Right renal cortex interstitium (tissue), 3 donors: ENCODE measurements around the gene EMD. TPM values are rescaled to one million over a fixed set of nuclear protein-coding genes. Genes with fewer than 3 reads are reported as not detected.
"Not testable (repeated sequence)": the region's sequence is repeated elsewhere in the genome, so short reads cannot be mapped to it uniquely, and the experiment has no call there.

Source experiments
- DNase-seq, 3 donors: peaks; one replicate each; pipeline ENCODE4 v3.0.0-alpha.2; 2013; ENCODE audit warnings: low read depth in 3 of 3, low spot score in 2 of 3
- polyA plus RNA-seq, 3 donors: library from polyadenylated mRNA; unstranded; fragments of 120-200 nt; gene quantifications; one replicate each; pipeline ENCODE4 v1.2.1, GENCODE V29; 2013; ENCODE audit not compliant: insufficient read length in 3 of 3

Gene EMD
- polyA plus RNA-seq, 3 donors, result 64.7 to 67.6 (median 66.3) TPM

GRCh38 chrX:154389812-154390747, 11.0 kb downstream of the EMD start:
- not testable (repeated sequence) for DNase-seq

GRCh38 chrX:154396363-154396762, 17.3 kb downstream of the EMD start:
- not testable (repeated sequence) for DNase-seq

- DNase-seq, result no peak
Measured at GRCh38 chrX:154396973-154397887, 18.1 kb downstream of the EMD start.

- peak in 1 of 3 donors; percentile 89 for DNase-seq
Measured at GRCh38 chrX:154397888-154398667, 19.0 kb downstream of the EMD start, which contains the start of gene RPL10. Gene RPL10 (plus strand): TSS chrX:154398377. CDS start chrX:154398520, 143 bp downstream.

- no peak for DNase-seq
Measured at GRCh38 chrX:154398668-154399526, 19.8 kb downstream of the EMD start.

DNA sequence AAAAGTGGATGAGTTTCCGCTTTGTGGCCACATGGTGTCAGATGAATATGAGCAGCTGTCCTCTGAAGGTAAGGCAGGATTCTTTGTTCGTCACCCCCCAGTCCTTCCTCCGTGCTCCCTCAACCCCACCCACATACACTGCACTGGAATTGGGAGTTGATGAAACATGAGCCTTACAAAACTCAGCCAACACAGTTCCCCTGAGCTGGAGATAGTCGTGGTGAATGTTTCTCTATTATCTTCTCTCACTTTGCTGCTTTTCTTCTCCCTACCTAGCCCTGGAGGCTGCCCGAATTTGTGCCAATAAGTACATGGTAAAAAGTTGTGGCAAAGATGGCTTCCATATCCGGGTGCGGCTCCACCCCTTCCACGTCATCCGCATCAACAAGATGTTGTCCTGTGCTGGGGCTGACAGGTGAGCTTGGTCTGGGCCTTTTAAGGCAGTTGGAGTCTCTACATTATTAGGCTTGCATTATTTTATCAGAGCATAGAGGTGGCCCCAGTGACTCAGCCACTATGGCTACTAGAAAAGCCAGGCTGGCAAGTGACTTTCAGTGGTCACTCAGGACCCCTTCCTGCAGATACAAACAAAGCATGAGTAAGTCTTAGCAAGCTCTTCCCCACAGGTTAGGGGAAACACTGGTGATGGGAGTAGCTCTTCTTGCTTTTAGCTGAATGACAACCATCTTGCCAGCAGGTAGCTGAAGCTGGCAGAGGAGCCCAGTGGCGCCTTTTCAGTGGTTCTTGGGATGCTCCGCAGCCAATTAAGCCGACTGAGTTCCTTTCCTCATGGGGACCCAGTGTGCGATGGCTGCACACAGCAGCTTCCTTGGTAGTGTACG, 20.7 kb downstream of the EMD start:
- no peak for DNase-seq

DNA sequence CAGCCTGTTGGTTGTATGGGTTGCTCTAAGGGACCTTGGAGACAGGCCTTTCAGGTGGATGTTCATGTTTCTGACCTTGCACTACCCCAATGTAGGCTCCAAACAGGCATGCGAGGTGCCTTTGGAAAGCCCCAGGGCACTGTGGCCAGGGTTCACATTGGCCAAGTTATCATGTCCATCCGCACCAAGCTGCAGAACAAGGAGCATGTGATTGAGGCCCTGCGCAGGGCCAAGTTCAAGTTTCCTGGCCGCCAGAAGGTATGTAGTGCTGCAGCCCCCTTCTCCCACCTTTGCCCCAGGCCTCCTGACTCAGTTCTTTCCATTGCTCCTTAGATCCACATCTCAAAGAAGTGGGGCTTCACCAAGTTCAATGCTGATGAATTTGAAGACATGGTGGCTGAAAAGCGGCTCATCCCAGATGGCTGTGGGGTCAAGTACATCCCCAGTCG, 21.3 kb downstream of the EMD start:
- DNase-seq, result not testable (repeated sequence)

- no peak for DNase-seq
Measured at GRCh38 chrX:154401045-154401799, 22.1 kb downstream of the EMD start.

- no peak for DNase-seq
Measured at GRCh38 chrX:154401918-154402621, 23.0 kb downstream of the EMD start.

DNA sequence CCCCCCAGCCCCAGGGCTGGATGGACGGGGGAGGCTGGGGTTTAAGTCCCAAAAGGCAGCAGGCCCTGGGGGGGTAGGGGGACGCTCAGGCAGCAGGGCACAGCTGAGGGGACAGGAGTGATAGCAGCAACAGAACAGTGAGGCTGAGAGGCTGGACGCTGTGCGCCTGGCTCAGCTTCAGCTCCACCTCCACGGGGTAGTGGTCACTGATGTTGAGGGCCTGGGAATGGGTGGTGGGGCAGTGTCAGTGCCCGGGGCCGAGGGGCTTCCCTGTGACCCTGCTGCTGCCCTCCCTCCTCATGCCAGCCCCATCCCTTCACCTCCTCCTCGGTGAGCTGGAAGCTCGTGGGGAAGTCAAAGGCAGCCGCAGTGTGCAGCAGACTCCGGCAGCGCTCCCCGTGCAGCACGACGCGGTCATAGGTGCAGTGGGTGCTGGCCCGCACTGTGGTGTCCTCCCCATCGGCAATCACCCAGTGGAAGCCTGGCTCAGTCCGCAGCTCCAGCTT, 23.6 kb downstream of the EMD start:
- no peak for DNase-seq

DNA sequence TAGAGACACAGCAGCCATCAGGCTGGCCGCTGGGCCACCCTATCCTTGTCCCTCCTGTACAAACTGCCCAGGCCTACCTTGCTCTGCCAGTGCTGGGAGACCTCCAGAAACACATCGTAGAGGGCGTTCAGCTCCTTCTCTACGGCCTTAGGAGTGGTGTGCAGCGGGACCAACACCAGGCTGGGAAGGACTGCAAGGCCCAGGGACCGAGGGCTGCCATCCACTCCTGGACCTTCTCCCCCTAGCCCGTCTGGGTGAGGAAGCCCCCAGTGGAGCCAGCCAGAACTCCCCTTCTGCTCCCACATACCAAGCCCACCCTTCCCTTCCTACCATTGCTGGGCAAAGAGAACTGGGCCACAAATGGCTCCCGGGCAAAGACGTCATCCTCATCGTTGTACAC, 24.1 kb downstream of the EMD start:
- no peak for DNase-seq

DNA sequence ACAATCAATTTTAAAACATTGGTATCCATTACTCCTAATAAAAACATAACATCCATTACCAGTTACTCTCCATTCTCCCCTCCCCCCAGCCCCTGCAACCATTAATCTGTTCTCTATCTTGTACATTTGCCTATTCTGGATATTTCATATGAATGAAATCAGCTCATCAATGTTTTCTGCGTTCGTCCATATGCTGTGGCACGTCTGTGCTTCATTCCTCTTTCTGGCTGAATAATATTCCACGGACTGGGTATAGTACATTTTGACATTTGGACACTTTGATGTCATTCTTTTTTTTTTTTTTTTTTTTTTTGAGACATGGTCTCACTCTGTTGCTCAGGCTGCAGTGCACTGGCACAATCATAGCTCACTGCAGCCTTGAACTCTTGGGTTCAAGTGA, 24.8 kb downstream of the EMD start:
- no peak for DNase-seq

DNA sequence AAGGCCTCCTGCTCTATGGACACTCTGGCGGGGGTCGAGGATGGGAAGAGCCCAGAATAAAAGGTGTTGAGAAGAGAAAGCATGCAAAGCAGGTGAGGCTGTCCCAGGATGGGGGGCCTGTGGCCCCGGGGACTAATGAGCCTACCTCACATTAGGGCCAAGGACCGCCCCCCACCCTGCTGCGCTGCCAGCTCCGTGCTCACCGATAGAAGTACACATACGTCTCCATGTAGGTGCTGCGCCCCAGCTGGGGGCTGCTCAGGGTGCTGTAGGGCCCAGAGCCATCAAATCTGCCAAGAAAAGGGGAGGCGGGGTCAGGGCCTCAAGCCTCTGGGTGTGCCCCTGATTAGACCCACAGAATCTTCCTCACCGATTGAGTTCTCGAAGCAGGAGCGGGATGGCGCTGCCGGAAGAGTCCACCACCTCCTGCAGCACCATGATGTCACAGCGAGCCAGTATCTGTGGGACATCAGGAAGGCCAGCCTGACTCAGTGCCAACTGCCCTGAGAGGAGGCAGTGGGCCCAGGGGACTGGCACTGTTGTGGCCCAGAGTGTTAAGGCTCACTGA, 25.6 kb downstream of the EMD start:
- DNase-seq, result no peak

- no peak for DNase-seq
Measured at GRCh38 chrX:154408659-154409221, 29.6 kb downstream of the EMD start.

- no peak for DNase-seq
Measured at GRCh38 chrX:154409222-154409871, 30.3 kb downstream of the EMD start, which contains the start of gene DNASE1L1. Gene DNASE1L1 (minus strand): TSS chrX:154409254. CDS start chrX:154405568, 3,686 bp downstream.

DNA sequence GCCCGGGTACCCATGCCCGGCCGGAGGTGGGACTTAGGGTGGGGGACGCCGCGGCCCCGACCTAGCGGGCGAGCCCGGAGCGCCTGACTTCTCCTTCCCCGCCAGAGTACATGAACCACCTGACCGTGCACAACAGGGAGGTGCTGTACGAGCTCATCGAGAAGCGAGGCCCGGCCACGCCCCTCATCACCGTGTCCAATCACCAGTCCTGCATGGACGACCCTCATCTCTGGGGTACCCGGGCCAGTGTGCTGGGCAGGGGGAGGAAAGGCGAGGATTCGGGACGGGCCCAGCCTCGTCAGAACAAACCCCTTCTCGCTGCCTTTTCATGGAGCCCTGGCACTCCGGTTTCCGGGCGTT, 32.9 kb downstream of the EMD start:
- no peak for DNase-seq
